Measurements from ENCODE around the gene C10orf71.

C10orf71 gene

DNA sequence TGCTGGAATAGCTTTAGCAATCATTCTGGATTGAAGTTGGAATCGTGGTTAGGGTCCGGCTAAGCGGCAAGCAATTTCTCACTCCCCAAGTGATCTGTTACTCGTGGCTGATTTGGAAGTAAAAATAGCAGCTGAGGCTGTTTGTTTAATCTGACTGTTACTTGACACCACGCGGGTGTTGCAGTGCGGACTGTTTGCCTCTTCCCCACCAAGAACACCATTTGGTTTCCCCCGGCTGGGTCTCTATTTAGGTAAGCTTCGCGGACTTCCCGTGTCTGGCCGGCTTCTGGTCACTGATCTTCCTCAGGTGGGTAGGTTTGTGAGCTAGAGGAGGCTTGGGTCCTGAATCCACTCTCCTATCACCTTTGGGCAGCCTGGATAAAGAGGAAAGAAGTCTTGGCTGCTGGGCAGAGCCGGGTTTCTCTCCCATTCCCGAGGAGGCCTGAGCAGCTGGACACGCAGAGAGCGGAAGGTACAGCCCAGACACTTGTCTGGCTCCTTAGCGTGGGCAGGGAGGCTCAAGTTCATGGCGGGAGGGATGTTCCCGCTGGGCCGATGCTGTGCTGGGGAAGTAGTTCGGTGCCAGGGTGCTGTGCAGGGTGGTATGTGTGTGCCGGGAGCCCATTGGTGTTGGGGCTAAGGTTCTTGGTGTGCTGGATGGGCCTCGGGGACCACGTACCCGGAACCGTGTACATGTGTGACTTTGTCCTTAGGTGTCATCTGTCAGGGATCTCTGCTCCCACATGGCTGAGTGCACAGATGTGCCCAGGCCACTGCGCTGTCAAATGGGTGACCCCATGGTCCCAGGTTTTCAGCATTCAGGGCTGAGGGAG, at the start of gene C10orf71:
Gene C10orf71 (plus strand): TSS at position 188 of the 833 bp plus-strand sequence. CDS start 23,376 bp downstream, outside the sequence.
- DNase-seq (ENCODE audit: extremely low read depth in 1 of 2, low read depth in 1 of 2) = no peak

DNA sequence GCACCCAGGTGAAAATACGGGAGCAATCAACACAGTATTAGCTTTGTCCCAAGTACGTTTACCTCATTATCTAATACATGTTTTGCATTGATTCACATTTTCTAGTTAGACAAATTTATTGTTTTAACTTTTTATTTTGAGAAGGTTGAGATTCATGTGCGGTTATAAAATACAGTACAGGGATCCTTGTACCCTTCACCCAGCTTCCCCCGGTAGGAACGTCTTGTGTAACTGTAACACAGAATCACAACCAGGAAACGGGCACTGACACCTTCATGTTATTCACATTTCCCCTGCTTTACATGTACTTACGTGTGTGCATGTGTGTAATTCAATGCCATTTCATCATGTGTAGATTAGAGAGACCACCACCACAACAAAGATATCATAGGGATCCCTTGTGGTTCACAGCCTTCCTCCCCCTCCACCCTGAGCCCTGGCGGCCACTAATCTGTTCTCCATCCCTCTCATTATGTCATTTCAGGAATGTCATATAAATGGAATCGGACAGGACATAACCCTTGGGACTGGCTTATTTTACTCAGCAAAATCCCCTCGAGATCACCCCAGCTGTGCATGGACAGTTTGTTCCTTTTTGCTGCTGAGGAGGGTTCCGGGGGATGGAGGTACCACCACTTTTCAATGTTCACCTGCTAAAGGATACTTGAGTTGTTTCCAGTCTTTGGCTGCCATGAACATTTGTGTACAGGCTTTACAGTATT, 46.5 kb upstream of the C10orf71 start:
- DNase-seq (ENCODE audit: extremely low read depth in 1 of 2, low read depth in 1 of 2) = no peak

- no peak for DNase-seq (ENCODE audit: extremely low read depth in 1 of 2, low read depth in 1 of 2)
These were observed 45.5 kb upstream of the C10orf71 start for GRCh38 chr10:49253340-49253906.

- DNase-seq (ENCODE audit: extremely low read depth in 1 of 2, low read depth in 1 of 2) = no peak
These were observed 44.8 kb upstream of the C10orf71 start for GRCh38 chr10:49254150-49254549.

DNA sequence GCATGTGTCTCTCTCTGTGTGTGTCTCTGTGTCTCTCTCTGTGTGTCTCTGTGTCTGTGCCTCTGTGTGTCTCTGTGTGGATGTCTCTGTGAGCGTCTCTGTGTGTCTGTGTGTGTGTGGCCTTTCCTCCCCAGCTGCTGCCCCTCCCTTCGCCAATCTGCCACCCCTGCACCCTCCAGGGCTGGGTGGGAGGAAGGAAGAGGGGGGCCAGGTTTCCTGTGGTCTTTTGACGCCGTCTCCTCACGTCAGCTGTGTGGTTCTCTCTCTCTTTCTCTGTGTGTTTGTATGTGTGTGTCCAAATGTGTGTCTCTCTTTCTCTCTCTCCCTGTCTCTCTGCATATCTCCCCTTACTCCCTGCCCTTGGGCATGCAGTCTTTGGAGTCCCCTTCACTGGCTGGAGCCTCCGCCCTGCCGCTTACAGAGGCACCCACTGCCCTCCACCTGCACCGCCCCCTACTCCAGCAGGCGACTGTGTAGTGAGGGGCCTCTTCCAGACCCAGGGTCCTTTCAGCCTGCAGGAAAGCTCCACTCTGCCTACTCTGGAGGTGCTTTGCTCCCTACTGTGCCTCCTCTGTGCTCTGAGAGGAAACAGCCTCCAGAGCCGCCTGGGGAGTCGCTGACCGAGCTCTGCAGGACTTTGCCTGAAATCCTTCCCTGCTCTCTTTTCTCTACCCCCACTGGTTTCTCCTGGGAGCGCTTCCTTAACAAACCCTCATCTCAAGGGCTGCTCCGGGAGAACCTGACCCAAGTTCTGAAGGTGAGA, 44.2 kb upstream of the C10orf71 start:
- DNase-seq (ENCODE audit: extremely low read depth in 1 of 2, low read depth in 1 of 2) = no peak

DNA sequence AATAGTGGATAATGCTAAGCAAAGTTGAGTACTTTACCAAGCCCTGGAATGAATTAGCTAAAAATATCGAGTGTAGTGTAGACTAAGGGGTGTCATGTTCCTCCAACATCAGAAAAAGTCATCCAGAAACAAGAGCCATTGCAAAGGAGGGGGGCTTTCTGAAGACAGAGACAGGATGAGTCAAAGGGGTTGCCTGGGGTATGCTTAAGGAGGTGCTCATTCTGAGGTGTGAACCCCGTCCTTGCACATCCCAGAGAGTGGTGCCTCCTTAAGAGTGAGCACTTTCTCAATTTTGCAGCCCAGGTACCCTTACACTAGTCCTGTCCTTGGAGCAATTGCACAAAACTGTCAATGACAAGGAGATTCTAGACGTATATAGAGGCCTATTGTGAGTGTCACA, 43.1 kb upstream of the C10orf71 start:
- no peak for DNase-seq (ENCODE audit: extremely low read depth in 1 of 2, low read depth in 1 of 2)

DNA sequence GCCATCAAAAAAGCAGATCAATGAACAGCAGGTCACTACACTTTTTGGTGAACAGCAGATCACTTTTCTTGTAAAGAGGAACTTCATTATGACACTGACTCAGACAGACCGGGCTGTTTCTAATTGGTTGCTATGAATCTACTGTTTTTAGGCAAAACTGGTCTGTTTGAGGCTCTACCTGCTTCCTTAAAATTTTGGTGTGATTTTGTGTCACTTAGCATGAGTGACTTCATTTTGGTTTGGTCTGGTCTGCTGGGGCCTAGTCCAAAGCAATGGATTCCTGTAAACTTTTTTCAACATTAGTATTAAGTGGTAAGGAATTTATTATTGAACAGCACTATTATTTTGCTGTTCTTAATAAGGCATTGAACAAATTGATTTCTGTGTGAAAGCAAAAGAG, 41.8 kb upstream of the C10orf71 start:
- no peak for DNase-seq (ENCODE audit: extremely low read depth in 1 of 2, low read depth in 1 of 2)

GRCh38 chr10:49257626-49258349, 41.2 kb upstream of the C10orf71 start:
- DNase-seq (ENCODE audit: extremely low read depth in 1 of 2, low read depth in 1 of 2) = no peak

DNA sequence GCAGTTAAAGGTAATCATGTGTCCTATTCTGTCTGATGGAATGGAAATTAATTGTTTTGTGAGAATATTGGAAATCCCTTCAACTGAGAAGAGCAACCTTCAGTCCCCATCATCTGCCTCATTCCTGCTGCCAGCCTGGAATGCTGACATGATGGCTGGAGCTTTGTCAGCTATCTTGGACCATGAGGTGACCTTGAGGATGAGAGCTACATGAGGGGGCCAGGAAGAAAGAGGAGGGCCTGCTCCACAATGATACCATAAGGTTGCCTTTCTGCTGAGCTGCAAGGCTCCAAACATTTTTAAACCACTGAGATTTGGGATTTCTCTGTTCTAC, 40.7 kb upstream of the C10orf71 start:
- no peak for DNase-seq (ENCODE audit: extremely low read depth in 1 of 2, low read depth in 1 of 2)

GRCh38 chr10:49260644-49261296, 38.2 kb upstream of the C10orf71 start:
- no peak for DNase-seq (ENCODE audit: extremely low read depth in 1 of 2, low read depth in 1 of 2)

DNA sequence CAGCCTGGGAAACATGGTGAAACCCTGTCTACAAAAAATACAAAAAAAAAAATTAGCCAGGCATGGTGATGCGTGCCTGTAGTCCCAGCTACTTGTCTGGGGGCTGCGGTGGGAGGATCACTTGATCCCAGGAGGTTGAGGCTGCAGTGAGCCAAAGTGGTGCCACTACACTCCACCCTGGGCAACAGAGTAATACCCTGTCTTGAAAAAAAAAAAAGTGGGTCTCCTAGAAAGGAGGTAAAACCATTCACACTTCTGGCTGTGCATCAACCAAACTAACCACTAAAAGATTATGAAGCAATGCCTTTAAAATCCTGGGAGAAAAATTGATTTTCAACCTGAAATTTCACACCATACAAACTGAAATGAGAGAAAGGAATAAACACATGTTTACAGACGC, 35.4 kb upstream of the C10orf71 start:
- DNase-seq (ENCODE audit: extremely low read depth in 1 of 2, low read depth in 1 of 2) = no peak

DNA sequence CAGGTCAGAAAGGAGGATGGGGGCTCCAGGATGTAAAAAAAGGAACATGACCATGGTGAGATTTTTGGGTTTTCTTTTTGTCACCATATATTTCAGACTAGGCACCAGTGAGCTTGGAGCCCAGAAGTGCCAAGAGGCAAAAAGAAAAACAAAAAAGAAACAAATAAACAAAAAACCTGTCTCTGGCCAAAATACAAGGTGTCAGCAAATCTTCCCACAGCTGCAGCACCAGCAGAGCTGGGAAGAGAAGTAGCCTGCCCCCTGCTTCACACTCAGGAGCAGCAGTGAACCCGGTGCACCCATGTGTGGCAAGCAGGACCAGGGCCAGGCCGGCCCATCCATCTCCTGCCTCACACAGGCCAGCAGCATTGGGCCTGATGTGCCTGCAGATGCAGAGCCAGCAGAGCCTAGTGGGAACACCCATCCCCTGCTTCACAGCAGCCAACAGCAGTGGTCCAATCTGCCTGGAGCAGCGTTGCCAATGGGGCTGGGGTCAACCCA, 34.7 kb upstream of the C10orf71 start:
- no peak for DNase-seq (ENCODE audit: extremely low read depth in 1 of 2, low read depth in 1 of 2)

DNA sequence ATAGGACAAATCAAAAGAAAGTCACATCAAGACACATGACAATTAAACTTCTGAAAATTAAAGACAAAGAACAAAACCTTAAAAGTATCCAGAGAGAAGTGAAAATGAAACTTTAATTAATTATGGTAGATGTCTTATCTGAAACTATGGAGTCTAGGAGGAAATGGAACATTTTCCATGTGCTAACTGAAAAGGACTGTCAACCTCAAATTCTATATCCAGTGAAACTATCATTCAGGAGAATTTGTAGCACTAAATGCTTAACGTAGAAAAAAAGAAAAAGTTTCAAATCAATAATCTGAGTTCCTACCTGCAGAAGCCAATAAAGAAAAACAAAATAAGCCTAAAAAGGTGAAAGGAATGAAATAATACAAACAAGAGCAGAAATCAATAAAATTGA, 33.1 kb upstream of the C10orf71 start:
- DNase-seq (ENCODE audit: extremely low read depth in 1 of 2, low read depth in 1 of 2) = no peak

DNA sequence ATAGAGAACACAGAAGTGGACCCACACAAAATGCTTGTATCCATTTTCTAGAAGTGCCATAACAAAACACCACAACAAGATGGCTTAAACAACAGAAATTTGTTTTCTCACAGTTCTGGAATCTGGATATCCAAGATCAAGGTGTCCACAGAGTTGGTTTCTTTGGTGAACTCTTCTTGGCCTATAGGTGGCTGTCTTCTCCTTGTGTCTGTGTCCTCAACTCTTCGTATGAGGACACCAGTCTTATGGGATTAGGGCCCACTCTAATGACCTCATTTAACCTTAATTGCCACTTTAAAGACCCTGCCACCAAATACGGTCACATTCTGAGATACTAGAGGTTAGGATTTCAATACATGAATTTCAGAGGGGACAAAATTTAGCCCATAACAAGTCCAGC, 30.8 kb upstream of the C10orf71 start:
- no peak for DNase-seq (ENCODE audit: extremely low read depth in 1 of 2, low read depth in 1 of 2)

DNA sequence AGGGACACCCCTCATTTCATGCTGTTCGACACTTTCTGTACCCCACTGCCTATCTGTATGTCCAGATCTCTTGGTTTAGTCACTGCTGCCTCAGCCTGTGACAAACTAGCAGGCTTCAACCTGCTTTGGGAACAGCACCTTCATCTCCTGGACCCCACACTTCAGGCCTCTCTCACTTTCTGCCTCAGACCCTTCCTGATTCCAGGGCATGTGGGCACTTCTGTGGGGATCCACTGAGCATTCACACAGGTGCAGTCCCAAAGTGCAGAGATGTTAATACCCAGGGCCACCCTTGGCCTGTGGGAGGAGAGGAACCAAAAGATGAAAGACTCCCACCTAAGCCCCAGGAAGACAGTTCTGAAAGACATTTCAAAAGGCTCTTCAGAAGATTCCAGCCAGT, 29.4 kb upstream of the C10orf71 start:
- no peak for DNase-seq (ENCODE audit: extremely low read depth in 1 of 2, low read depth in 1 of 2)

- no peak for DNase-seq (ENCODE audit: extremely low read depth in 1 of 2, low read depth in 1 of 2)
These were observed 28.4 kb upstream of the C10orf71 start for GRCh38 chr10:49270565-49270964.

DNA sequence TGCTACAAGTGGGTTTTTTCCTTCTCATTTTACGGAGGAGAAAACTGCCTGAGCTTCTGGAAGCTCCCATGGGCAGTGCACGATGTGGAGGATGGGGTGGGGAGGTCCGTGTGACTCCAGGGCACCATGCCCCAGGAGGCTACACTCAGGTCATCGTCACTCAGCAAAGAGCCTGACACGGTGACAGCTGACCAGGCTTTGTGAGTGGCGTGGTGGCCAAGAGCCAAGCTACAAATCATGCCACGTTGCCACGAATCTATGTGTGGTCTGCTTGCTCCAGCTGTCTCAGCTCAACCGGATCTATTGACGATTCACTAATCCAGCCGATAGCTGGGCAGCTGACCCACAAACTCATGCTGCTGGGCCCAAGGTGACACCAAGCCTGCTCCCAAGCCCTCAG, 27.6 kb upstream of the C10orf71 start:
- no peak for DNase-seq (ENCODE audit: extremely low read depth in 1 of 2, low read depth in 1 of 2)

- no peak for DNase-seq (ENCODE audit: extremely low read depth in 1 of 2, low read depth in 1 of 2)
These were observed 26.5 kb upstream of the C10orf71 start for GRCh38 chr10:49272251-49273081.

DNA sequence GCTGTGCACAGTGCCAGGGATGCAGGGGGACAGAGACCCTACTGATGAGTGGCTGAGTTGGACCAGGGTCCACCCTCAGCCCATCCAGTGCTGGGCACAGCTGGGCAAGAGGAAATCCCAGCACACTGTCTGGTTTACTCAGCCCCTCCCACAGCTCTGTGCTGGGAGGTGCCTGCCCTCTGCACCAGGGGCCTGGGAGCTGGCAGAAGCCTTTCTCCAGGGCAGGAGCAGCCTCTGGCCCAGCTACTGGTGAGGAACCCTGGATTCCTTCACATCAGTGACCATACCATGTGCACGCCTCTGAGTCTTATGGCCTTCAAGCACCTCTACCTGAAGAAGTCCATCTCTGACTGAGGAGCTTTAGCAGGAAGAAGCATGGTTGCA, 25.9 kb upstream of the C10orf71 start:
- no peak for DNase-seq (ENCODE audit: extremely low read depth in 1 of 2, low read depth in 1 of 2)

Measured in activated CD8-positive, alpha-beta memory T cell treated with anti-CD3 and anti-CD28 coated beads for 1 hour (primary cell).